OCI-LY3 (cell line): Measurements from ENCODE around the gene TAOK2.

Experiments used
- EZH2phosphoT487 ChIP-seq: fragments of 200-600 bp; shearing (Covaris generic); IDR thresholded peaks from 2 replicates; pipeline ENCODE4 v1.6.1; 2018; ENCODE audit warnings: antibody characterized with exemption, mixed run types, low read depth
- TF ChIP-seq, protein P1 (sequence below): fragments of 200-600, 300-600 bp; sonication (generic); IDR thresholded peaks from 2 replicates; pipeline ENCODE4 v1.5.1; 2014; ENCODE audit warnings: antibody characterized with exemption, low read length, low read depth

DNA sequence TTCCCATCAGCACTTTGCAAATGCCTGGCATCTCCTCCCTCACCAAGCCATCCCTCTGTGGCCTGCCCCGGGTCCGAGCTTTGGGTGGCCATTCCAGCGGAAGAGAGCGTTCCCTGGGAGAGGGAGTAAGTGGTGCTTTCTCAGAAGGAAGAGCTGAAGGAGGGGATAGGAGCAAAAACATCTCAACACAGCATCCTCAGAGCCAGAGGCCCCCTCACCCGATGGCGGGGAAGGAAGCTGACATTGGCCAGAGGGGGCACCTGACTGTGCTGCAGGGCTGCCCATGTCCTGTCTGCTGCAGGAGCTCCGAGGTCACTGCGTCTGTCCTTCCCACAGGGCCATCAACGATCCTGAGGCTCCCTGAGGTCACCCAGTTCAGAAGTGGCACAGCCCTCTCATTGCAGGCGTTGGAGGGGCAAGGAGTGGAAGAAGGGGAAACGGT is 57.8 kb downstream of the TAOK2 start:
- TF ChIP-seq, protein P1, sequence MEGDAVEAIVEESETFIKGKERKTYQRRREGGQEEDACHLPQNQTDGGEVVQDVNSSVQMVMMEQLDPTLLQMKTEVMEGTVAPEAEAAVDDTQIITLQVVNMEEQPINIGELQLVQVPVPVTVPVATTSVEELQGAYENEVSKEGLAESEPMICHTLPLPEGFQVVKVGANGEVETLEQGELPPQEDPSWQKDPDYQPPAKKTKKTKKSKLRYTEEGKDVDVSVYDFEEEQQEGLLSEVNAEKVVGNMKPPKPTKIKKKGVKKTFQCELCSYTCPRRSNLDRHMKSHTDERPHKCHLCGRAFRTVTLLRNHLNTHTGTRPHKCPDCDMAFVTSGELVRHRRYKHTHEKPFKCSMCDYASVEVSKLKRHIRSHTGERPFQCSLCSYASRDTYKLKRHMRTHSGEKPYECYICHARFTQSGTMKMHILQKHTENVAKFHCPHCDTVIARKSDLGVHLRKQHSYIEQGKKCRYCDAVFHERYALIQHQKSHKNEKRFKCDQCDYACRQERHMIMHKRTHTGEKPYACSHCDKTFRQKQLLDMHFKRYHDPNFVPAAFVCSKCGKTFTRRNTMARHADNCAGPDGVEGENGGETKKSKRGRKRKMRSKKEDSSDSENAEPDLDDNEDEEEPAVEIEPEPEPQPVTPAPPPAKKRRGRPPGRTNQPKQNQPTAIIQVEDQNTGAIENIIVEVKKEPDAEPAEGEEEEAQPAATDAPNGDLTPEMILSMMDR, result no peak
- TF ChIP-seq EZH2phosphoT487, result no peak
